Neural crest cell (in vitro differentiated cells): ENCODE results near the gene MAP3K2. TPM values are rescaled to one million over a fixed set of nuclear protein-coding genes. Genes with fewer than 3 reads are reported as not detected.

Experiments
- DNase-seq: peaks from one replicate; pipeline ENCODE4 v3.0.0; 2021; ENCODE audit warnings: low read depth, mixed read lengths, low spot score
- H3K27ac Mint-ChIP-seq: one replicate; pipeline ENCODE4 v1.8.0; 2021; ENCODE audit warnings: mild to moderate bottlenecking, mixed read lengths; ENCODE audit not compliant: unreplicated experiment
- H3K27me3 Mint-ChIP-seq: 2 replicates; pipeline ENCODE4 v1.8.0; 2021; ENCODE audit warnings: low read depth, mild to moderate bottlenecking, mixed read lengths
- H3K36me3 Mint-ChIP-seq: 2 replicates; pipeline ENCODE4 v1.8.0; 2021; ENCODE audit warnings: low read depth, mild to moderate bottlenecking, mixed read lengths
- H3K4me1 Mint-ChIP-seq: 2 replicates; pipeline ENCODE4 v1.8.0; 2021; ENCODE audit warnings: mixed read lengths
- H3K4me3 Mint-ChIP-seq: one replicate; pipeline ENCODE4 v1.8.0; 2021; ENCODE audit warnings: mild to moderate bottlenecking, mixed read lengths
- H3K9me3 Mint-ChIP-seq: 2 replicates; pipeline ENCODE4 v1.8.0; 2021; ENCODE audit warnings: mixed read lengths
- total RNA-seq: library from RNA; stranded (reverse); gene quantifications from 2 replicates; pipeline ENCODE4 v1.2.1, GENCODE V29; 2021
- TF ChIP-seq, protein P1 (sequence below): fragments of 200-600 bp; sonication (generic); conservative IDR thresholded peaks from 2 replicates; pipeline ENCODE4 v1.5.0; 2021; ENCODE audit warnings: antibody characterized with exemption, mild to moderate bottlenecking

The MAP3K2 gene
- total RNA-seq, 1 donor from 2014 or later: 35.1 TPM

- H3K4me3 Mint-ChIP-seq: peak overlapping the region; percentile 98
- DNase-seq: no peak
- H3K27ac Mint-ChIP-seq: peak overlapping the region; percentile 63
- TF ChIP-seq, protein P1, sequence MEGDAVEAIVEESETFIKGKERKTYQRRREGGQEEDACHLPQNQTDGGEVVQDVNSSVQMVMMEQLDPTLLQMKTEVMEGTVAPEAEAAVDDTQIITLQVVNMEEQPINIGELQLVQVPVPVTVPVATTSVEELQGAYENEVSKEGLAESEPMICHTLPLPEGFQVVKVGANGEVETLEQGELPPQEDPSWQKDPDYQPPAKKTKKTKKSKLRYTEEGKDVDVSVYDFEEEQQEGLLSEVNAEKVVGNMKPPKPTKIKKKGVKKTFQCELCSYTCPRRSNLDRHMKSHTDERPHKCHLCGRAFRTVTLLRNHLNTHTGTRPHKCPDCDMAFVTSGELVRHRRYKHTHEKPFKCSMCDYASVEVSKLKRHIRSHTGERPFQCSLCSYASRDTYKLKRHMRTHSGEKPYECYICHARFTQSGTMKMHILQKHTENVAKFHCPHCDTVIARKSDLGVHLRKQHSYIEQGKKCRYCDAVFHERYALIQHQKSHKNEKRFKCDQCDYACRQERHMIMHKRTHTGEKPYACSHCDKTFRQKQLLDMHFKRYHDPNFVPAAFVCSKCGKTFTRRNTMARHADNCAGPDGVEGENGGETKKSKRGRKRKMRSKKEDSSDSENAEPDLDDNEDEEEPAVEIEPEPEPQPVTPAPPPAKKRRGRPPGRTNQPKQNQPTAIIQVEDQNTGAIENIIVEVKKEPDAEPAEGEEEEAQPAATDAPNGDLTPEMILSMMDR: no peak
- peaks cover 25% of the 10 kb centered on the region for H3K4me1 Mint-ChIP-seq
- no peaks in the 10 kb centered on the region for H3K27me3 Mint-ChIP-seq
- H3K9me3 Mint-ChIP-seq: no peaks in the 10 kb centered on the region
- peaks cover 12% of the 10 kb centered on the region for H3K36me3 Mint-ChIP-seq
Observed at GRCh38 chr2:127293386-127293747, 94.4 kb downstream of the MAP3K2 start.

- Mint-ChIP-seq H3K27ac (no peak overlapping the region), H3K9me3 (peaks cover 8% of the 10 kb centered on the region), H3K27me3 (no peaks in the 10 kb centered on the region), H3K4me3 (peak overlapping the region; percentile 31), H3K4me1 (peaks cover 9% of the 10 kb centered on the region), H3K36me3 (peaks cover 44% of the 10 kb centered on the region)
- TF ChIP-seq, protein P1: no peak
- DNase-seq: no peak
Observed at GRCh38 chr2:127288274-127288673, 99.5 kb downstream of the MAP3K2 start.

- Mint-ChIP-seq H3K4me3 (no peak overlapping the region), H3K36me3 (peaks cover 50% of the 10 kb centered on the region), H3K9me3 (peaks cover 8% of the 10 kb centered on the region), H3K27me3 (no peaks in the 10 kb centered on the region), H3K27ac (no peak overlapping the region), H3K4me1 (no peaks in the 10 kb centered on the region)
- DNase-seq: no peak
- TF ChIP-seq, protein P1: no peak
Observed at GRCh38 chr2:127283275-127283674, 104.5 kb downstream of the MAP3K2 start.

- no peaks in the 10 kb centered on the region for H3K4me1 Mint-ChIP-seq
- DNase-seq: no peak
- no peaks in the 10 kb centered on the region for H3K27me3 Mint-ChIP-seq
- TF ChIP-seq, protein P1: no peak
- H3K36me3 Mint-ChIP-seq: peaks cover 40% of the 10 kb centered on the region
- H3K9me3 Mint-ChIP-seq: peaks cover 8% of the 10 kb centered on the region
- H3K4me3 Mint-ChIP-seq: no peak overlapping the region
- H3K27ac Mint-ChIP-seq: no peak overlapping the region
Observed at GRCh38 chr2:127280693-127281092, 107.1 kb downstream of the MAP3K2 start.

DNA sequence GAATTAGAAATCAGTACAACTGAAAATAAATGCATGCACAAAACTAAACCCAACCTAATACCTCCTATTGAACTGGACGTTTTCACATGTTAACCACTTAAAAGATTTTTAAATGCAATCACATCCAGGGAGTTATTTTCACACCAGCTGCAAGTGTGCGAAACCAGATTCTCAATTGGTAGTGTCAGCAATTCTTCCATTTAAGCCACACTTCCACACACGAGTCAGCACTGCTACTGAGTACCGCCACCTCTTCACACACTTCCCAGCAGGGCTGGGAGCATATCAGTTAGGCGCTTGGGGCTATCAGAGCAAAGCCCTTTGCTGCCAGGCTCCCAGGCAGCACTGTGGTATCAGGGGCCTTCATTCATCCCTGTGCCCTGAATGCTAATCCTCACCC is 108.0 kb downstream of the MAP3K2 start:
- TF ChIP-seq, protein P1: no peak
- H3K4me3 Mint-ChIP-seq: no peak overlapping the region
- no peaks in the 10 kb centered on the region for H3K4me1 Mint-ChIP-seq
- no peak for DNase-seq
- peaks cover 8% of the 10 kb centered on the region for H3K9me3 Mint-ChIP-seq
- no peaks in the 10 kb centered on the region for H3K27me3 Mint-ChIP-seq
- no peak overlapping the region for H3K27ac Mint-ChIP-seq
- H3K36me3 Mint-ChIP-seq: peaks cover 36% of the 10 kb centered on the region

GRCh38 chr2:127278959-127279358 is 108.8 kb downstream of the MAP3K2 start:
- TF ChIP-seq, protein P1: no peak
- no peak overlapping the region for H3K27ac Mint-ChIP-seq
- H3K36me3 Mint-ChIP-seq: peaks cover 28% of the 10 kb centered on the region
- H3K4me1 Mint-ChIP-seq: no peaks in the 10 kb centered on the region
- H3K9me3 Mint-ChIP-seq: peaks cover 4% of the 10 kb centered on the region
- no peaks in the 10 kb centered on the region for H3K27me3 Mint-ChIP-seq
- no peak for DNase-seq
- H3K4me3 Mint-ChIP-seq: no peak overlapping the region
